GM18870 (cell line): ENCODE measurements around the gene CREB3.

Experiments used
- ATAC-seq: cut with Tn5 transposase; IDR thresholded peaks from one replicate; pipeline ENCODE4 v1.9.1; 2021; ENCODE audit warnings: moderate library complexity; ENCODE audit not compliant: unreplicated experiment

Gene CREB3, protein sequence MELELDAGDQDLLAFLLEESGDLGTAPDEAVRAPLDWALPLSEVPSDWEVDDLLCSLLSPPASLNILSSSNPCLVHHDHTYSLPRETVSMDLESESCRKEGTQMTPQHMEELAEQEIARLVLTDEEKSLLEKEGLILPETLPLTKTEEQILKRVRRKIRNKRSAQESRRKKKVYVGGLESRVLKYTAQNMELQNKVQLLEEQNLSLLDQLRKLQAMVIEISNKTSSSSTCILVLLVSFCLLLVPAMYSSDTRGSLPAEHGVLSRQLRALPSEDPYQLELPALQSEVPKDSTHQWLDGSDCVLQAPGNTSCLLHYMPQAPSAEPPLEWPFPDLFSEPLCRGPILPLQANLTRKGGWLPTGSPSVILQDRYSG

DNA sequence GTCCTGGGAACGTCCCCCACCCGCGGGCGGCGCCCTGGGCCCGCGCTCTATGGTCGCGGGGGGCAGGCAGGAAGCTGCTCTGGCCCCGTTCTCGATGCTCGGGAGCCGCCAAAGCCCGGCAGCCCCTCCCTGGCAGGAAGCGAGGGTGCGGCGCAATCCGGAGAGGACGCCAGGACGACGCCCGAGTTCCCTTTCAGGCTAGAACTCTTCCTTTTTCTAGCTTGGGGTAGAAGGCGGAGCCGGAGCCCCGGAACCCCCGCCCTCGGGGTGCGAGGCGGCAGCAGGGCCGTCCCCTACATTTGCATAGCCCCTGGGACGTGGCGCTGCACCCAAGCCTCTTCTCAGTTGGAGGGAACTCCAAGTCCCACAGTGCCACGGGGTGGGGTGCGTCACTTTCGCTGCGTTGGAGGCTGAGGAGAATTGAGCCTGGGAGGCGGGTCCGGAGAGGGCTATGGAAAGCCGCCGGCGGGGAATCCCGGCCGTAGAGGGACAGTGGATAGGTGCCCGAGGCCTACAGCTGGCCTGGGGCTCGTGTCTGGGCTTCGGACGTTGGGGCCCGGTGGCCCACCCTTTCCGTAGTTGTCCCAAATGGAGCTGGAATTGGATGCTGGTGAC lies at the start of gene CREB3, which contains the start of gene TLN1:
TSS of gene CREB3 (plus strand) at position 482 of the 615 bp plus-strand sequence. CDS start at position 589, 107 bp downstream.
TSS of gene TLN1 (minus strand) at position 11 of the 615 bp plus-strand sequence. CDS start 6,501 bp downstream, outside the sequence.
- peak; percentile 79 for ATAC-seq

DNA sequence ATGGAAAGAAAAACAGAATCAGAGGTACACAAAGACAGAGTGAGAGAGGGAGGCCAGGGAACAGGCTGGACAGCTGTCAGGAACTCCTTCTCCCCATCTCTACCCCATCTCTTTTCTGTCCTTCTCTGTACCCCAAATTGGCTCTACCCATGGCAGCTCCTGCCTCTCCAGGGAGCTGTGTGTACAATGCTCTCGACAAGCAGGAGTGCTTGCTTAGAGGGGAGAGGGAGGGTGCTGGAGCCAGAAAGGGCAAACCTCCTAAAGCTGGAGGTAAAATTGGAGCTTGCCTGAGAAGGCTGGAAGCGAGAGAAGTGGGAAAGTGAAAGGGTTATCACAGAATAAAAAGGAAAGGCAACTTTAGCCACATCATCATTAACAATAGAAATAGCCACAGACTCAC lies 49.1 kb upstream of the CREB3 start:
- no peak for ATAC-seq

DNA sequence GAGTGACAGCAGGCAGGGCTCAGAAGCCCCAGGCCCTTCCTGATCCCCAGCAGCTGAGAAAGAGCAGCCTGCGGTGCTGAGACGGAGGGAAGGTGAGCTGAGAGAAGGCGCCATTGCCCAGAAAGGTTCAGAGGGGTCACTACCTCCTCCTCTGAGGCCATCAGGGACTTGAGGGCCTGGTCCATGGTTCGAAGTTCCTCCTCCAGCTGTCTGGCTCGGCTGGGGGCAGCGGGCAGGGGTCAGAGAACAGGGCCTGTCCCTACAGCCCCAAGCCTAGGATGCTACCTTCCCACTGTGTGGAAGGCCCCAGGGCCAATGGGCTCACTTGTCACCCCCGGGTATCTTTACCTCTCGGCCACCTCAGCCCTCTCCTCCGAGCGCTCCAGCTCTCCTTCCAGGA lies 47.5 kb upstream of the CREB3 start:
- no peak for ATAC-seq

DNA sequence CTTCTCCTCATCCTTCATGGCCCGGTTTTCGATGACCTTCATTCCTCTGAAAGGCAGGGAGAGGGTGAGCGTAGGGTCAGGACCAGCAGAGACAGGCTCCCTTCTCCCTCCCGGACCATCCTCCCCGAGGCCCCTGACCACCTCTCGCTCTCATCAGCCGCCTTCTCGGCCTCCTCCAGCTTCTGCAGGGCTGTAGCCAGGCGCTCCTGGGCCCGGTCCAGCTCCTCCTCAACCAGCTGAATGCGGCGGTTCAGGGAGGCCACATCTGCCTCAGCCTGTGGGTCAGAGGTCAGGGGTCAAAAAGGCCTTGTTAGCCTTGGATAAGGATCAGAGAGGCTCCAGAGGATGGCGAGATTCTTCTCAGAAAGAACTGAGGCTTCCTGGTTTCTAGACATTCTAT lies 47.0 kb upstream of the CREB3 start:
- ATAC-seq = no peak

DNA sequence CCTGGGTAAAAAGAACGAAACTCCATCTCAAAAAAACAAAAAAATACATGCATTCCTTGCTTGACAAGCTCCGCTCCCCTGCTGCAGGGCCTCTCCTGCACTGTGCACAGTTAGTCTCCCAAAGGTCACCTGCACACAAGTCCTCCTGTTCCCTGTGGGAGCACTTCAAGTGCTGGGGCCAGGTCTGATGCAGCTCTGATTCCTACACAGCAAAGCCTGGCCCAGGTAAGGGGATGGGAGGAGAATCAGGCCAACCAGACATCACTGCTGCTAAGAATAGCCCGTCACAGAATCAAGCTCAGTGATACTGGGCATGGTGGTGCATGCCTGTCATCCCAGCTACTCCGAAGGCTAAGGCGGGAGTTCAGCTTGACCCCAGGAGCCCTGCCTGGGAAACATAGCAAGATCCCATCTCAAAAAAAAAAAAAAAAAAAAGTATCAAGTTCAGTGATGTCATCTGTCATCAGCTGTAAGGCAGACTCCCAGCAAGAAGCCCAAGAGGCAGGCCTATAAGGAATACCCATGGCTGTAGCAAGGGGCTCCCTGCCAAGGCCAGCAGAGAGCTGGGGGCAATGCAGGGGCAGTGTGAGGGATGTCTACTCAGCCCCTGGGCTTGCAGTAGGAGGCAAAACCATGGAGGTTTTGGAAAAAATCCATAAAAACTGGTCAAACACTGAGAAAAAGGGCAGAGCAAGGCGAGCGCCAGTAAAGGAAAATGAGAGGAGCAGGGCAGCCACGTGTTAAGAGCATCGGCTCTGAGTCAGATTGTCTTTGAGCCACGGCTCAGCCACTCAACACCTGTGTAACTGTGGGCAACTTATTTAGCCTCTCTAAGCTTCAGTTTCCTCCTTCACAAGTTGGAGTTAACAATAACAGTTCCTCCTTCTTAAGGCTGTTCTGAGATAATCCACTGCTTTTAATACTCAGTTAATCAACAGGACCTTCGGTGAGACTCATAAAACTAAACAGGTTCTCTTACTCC lies 46.0 kb upstream of the CREB3 start:
- ATAC-seq = no peak

DNA sequence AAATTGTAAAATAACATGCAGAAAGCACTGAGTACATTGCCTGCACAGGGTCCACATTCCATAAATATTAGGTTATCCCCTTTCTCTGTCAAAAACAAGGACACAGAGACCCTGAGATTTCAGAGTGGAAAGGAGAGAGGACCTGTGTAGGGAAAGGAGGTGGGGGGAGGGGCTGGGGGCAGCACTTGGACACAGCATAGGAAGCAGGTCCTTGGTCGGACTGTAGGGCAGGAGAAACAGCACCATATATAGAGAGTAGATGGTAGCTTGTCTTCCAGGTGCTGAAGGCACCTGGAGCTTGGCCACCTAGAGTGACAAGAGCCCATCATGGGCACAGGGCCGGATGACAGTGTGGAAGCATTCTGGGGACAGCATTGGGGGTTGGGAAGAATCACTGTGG lies 45.2 kb upstream of the CREB3 start:
- no peak for ATAC-seq

DNA sequence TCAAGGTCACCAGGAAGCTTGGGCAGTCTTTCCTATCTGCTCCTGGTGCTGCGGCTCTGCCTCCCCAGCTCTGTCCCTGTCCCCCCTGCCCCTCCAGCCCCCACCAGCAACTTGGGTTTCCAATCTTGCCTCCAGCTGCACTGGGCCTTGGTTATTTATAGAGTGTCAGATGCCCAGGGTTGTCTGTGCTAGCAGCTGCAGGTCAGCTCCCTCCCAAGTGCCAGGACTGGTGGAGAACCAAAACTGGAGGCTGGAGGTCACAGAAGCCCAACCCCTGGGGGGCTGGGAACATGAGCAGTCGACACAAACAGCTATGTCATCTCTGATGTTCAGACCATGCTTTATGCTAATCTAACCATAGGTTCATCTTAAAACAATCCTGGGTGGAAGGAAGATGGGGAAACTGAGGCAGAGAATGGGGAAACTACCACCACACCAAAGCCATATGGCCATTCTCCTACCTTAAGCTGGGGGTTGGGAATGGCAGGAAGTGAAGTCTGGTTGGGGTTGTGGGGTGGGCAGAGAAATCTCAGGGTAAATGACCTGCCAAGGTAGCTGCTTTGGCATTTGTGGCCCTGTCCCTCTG lies 44.4 kb upstream of the CREB3 start:
- ATAC-seq = no peak

DNA sequence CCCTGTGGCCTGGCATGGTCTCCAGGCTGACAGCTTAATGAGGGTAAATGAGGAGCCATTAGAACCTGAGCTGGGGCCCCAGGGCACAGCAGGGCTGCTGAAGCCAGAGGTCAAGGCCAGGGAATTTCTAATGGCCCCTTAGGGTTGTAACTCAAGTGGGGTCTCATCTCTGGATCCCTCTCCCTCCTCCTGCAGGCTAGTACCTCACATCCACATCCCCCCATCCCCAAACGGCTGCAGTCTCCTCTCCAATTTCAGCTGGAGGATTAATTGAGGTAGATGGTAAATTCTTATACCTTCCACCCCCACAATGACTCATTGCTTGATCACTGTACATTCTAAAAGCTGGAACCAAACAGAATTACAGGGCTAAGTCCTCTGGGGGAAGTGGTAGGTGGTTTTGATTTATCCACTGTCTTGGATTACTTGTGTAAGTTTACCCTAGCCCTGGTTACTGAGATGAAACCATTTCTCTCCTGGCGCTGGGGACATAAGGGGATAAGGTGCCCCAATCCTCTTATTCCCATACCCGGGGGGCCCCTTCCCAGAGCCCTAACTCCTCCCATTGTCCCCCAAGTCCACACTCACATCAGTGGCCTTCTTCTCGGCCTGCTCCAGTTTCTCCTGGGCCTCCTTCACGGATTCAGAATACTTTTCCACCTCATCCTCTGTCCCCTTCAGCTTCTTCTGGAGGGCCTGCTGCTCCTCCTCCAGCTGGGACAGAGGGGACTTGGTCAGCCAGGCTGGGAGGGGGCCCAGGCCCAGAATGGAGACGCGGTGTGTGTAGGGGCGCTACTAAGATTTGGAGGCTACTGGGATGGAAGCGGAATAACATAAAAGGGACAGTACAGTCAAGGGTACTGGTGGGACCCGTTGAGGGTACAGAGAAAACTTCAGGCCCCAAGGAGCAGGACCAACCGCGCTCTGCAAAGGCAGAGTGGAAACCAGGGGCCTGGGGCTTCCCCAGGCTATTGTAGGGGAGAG lies 43.6 kb upstream of the CREB3 start:
- no peak for ATAC-seq

DNA sequence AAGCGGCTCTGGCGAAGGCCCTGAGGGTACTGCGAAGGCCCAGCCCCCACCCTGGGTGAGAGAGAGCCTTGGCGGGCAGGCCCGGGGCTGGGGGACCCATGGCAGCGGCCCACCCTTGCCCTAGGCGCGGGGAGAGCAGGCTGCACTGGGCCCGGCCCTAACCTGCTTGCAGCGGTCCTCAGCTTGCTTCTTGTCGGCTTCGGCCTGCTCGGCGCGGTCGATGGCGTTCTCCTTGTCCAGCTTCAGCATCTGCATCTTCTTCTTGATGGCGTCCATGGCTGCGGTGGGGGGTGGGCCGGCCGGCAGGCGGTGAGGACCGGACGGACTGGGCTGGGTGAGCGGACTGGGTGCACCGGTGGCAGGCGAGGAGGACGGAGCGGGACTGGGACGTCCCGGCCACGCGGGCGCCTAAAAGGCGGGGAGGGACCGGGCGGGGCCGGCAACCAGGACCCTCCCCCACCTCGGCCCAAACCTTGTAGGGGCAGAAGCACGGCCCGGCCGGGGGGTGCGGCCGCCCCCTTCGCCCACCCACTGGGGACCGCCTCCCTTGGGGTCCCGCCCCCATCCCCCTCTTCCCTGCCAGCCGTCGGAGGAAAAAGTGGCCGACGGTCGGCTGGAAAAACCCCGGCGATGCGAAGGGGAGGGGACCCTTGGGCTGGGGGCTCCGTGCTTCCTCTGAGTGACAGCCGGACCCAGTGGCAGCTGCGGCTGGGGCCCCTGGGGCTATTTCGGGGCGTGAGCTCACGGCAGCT lies 42.7 kb upstream of the CREB3 start, which contains the start of gene TPM2:
TSS of gene TPM2 (minus strand) at position 384 of the 752 bp plus-strand sequence. CDS start at position 276, 108 bp downstream.
- ATAC-seq = no peak

DNA sequence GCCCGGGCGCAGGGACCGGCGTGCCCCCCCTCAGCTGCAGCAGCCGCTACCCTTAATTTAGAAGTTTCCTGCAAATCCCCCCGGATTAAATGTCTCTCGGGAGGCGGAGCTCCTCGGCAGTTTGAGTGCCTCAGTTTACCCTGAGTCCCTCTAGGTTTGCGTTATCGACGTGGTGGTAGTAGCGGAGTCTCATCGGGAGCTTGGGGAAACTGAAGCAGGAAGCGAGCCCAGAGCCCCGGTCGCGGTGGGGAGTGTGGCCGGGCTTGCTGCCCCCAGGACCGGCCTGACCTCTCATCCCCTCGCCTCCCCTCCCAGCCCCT lies 42.2 kb upstream of the CREB3 start:
- no peak for ATAC-seq

DNA sequence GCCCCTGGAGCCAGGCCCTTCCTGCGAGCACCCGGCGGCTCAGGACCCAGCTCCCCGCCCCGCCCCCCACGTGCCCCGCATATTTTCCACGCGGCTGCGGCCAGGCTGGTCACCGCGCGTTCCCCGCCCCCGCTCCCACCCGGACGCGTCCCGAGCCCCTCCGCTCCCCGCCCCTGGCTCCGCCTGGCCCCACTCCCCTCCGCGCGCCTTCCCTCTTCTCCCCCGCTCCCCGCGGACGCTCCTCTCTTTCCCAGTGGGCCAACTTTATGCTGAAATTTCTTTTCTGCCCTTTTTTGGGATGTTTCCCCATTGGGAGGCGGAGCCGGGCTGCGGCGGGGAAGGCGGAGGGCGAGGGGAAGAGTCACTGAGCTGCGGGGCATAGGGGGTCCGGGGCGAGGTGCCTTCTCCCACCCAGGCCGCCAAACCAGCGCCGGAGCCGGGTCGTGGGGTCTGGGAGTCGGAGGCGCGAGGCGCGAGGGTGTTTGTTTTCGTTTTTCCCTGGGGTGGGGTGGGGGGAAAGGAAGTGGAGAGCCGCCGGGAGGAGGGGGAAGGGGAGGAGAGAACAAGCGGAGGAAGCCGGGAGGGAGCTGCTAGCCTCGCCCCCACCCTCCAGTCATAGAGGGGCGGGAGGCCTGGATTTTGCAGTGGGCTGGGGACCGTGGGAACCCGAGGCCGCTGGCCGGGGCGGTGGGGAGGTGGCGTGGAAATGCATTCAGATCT lies 41.7 kb upstream of the CREB3 start:
- ATAC-seq = no peak

DNA sequence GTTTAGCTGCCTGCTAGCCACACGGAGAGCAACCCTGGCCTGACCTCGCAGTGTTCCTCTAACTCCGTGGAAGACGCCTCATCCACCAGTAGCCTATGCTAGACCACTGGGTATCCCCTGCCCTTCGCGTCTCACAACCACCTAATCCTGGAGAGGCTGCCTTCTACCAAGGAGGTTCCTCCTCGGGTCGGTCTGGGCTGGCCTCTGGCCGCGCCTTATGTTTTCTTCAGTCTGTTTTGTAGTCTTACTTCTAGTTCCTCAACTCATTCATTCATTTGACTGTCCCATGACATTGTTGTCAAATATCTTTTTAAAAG lies 41.2 kb upstream of the CREB3 start:
- ATAC-seq = no peak

DNA sequence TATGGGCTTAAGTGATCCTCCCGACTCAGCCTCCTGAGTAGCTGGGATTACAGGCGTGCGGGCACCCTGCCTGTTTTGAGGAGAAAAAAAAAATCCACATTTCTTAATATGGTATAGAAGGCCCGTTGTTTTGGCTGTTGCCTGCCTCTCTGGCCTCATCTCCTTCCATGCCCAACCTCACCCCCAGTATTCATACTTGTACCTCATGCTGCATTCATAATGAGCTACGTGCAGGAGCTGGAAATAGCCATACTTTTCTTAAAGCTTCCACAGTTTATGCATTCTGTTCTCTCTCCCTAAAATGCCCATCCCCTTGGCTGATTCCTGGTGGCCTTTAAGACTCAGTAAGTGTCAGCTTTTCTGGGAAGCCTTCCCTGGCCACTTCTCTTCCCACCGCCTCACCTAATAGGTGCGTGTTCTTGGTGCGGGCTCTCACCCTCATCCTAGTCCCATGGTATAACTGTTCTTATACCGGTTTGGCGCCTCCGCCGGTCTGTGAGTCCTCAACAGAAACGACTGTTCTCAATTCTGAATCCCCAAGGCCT lies 40.6 kb upstream of the CREB3 start:
- no peak for ATAC-seq

DNA sequence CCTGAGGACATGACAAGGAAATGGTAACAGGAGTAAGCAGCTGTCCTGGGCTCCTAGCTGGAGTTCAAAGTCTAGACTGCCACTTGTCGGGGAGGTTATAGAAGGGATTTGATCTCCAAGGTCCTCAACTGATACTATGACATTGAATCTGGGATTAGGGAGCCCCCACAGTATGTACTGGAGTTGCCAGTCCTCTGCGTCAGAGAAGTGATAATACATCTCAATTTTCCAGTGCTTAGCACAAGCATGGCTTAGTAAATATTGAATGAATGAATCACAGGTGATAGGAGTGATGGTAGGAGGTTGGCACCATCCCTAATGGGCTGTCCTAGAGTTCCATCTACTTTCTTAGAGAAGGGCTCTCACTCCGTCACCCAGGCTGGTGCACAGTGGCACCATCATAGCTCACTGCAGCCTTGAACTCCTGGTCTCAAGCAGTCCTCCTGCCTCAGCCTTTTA lies 36.5 kb upstream of the CREB3 start:
- no peak for ATAC-seq

DNA sequence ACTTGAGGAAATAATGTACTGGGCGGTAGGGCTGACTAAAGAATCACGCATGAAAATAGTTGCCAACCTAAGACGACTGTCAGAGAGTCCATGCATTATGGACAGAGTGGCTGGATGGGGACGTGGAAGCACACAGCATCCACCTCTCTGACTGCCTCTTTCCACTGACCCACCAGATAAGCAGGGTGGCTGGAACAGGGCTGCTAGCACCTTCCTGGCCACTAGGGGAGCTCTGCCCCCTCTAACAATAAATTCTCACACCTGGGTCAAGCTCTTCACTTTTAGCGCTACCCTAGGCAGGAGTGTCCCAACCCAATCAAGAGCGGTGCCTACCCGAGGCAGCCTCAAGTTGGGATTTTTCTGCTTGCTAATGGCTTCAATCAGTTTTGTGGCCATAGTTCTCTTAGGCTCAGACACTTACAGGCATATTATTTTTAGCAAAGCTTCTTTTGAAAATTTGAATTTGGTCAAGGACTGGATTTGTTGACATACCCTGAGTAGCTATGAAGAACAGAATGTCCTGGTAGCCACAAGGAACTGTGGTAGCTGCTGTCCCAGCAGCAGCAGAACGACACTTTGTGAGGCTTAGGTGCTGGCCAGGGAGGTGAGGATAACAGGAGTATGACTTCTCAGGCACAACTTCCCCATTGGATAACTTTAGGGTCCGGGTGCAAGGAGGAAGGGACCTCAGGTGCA lies 35.8 kb upstream of the CREB3 start:
- no peak for ATAC-seq

DNA sequence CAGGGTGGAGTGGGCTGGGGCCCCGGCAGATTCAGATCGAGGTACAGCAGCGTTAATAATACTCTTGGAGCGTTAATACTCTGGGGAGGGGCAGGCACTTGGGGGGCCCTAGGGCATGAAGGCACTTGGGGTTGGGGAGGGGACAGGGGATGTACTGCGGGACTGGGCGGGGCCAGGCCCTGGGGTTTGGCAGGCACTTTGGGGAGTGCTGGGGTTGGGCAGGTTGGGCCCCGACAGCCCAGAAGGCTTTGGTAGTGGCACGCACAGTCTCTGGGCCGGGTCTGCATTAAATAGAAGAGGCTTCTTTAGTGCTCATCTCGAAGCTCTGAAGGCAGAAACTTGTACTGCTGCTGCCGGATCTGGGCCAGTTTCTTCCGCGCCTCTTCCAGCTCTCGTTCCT lies 35.0 kb upstream of the CREB3 start:
- ATAC-seq = no peak

DNA sequence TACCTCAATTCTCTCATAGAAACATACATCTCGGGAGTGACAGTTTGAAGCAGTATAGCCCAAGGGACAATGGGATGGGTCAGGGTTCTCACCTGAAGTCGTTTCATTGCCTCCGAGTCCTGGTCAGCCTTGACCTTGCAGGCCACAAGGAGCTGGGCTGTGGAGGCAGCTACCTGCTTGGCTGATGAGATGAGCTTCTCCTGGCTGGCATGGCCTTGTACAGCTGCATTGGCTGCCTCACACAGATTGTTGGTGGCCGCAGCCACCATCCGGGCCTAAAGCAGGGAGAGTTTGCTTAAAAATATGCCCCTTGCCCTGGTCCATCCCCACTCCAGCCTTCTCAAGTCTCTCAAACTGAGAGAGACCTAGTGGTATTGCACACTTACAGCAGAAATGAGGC lies 34.2 kb upstream of the CREB3 start:
- no peak for ATAC-seq

DNA sequence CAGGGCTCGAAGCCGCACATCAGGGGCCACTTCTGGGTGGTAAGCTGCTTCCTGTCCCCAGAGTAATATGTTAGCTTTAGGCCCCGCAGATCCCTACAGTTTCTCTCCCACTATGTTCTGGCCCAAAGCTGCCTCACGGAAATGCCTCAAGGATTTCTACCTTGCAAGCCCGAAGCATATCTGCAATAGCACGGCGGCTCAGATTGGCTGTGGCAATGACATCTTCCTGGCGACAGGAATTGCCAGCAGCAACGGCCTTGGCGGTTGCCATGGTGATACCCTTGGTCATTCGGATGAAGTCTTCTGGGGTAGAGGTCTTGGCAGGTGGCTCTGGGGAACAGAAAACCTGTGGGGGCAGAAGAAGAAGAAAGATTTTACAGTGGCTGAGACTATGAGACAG lies 32.4 kb upstream of the CREB3 start:
- no peak for ATAC-seq
